Measurements from ENCODE around the gene LMTK3.

Gene LMTK3

DNA sequence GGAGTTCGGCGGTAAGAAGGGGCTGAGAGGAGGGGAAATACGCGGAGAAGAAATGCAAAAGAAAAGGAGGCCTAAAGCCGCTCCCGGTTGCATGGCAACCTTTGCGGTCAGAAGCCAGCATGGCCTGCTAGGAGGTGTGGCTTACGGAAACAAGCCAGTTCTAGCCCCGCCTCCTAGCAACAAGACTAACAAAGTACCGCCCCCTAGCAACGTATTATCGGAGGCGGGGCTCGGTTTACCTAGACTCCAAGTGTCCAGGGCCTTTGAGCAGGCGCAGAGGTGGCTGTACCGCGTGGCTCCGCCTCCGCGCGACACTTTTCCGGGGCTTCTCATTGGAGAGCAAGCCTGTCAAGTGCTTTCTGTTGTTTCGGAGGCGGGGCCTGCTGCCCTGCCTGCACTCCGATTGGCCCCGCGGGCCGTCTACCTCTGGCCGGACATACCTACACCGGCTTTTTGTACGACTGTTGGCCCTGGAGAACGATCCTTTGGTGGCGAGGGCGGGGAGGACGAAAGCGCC, 42.8 kb downstream of the LMTK3 start:
- peak; percentile 100 for DNase-seq

DNA sequence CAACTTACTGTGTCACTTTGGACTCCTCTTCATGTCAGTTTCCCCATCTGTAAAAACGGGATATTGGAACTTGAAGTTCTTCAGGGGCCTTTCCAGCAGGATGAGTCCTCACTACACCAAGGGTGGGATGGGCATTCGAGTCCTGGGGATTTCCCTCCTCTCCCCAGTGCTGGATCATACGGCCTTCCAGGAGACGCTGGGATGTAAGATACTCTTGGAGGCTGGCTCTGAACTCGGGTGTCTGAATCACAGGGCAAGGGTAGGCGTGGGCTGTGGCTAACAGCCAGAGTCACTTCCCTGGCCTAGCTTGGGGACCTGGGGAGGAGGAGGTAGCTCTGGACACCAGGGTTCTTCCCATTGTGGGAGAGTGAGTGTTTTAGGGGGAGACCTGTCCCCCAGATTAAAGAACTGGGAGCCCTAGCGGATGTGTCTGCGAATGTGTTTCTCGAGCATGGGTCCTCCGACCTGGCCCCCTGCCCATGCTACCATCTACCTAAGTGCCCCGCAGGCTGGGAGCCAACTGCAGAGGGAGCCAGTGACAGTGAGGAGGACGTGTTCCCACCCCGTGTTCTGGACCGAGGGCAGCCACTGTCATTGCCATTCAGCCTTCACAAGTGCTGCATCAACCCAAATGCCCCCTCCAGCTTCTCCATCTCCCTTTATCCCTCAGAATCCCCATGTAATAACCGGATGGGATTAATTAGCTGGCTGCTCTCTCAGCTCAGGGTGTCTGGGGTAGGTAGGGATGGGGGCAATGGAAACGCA, 44.9 kb downstream of the LMTK3 start:
- no peak for DNase-seq

DNA sequence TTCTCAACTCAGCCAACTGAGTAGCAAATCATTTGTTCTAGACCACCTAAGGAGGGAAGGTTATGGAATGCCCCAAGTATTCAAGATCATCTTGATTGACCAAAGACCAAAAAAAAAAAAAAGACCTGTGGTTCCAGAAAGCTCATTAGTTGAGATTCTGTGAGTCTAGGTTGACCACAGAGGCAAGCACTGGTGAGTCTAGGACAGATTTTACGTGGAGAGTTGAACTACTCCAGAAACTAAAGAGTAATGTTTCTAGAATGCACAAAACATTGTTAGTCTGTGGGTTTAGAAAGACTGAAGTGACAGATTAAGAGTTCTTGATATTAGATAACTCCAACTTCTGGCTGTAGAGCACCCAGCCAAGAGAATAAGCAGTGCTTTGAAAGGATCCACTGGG, 46.4 kb downstream of the LMTK3 start:
- no peak for DNase-seq

DNA sequence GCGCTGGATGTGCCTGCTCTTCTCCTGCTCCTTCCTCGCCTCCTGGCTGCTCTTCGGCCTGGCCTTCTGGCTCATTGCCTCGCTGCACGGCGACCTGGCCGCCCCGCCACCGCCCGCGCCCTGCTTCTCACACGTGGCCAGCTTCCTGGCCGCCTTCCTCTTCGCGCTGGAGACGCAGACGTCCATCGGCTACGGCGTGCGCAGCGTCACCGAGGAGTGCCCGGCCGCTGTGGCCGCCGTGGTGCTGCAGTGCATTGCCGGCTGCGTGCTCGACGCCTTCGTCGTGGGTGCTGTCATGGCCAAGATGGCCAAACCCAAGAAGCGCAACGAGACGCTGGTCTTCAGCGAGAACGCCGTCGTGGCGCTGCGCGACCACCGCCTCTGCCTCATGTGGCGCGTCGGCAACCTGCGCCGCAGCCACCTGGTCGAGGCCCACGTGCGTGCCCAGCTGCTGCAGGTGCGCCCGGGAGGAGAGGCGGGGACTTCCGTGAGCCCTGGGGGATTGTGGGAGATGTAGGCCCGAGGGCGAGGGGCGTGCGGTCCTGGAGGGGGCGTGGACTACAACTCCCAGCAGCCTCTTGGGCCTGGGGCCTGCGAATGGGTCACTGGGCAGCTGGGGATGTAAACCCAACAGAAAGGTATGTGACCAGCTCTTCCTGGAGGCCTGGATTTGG, 49.5 kb downstream of the LMTK3 start:
- no peak for DNase-seq

DNA sequence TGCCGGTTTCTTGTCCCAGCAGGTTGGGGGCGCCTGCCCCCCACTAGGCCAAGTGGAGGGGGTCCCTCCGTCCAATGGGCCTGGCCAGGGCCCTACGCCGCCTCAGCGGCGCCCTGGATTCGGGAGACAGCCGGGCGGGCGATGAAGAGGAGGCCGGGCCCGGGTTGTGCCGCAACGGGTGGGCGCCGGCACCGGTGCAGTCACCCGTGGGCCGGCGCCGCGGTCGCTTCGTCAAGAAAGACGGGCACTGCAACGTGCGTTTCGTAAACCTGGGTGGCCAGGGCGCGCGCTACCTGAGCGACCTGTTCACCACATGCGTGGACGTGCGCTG, 50.0 kb downstream of the LMTK3 start:
- no peak for DNase-seq

DNA sequence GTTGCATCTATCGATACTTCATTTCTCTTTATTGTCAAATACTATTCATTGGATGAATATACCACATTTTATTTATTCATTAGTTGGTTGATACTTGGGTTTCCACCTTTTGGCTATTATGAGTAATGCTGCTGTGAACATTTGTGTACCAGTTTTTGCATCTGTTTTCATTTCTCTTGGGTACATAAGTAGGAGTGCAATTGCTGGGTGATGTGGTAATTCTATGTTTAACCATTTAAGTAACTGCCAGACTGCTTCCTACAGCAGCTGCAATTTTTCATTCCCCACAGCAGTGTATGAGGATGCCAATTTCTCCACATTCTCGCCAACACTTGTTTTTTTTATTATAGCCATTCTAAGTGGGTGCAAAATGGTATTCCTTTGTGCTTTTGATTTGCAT, 53.6 kb downstream of the LMTK3 start:
- no peak for DNase-seq

DNA sequence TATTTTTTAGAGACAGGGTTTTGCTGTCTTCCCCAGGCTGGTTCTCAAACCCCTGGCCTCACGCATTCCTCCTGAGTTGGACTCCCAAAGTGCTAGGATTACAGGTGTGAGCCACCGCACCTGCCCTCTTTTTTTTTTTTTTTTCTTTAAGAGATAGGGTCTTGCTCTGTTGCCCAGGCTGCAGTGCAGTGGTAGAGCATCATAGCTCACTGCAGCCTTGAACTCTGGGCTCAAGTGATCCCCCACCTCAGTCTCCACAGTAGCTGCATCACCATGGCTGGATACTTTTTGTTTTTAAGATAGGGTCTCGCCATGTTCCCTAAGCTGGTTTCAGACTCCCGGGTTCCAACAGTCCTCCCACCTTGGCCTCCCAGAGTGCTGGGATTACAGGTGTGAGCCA, 54.8 kb downstream of the LMTK3 start:
- DNase-seq, result no peak

DNA sequence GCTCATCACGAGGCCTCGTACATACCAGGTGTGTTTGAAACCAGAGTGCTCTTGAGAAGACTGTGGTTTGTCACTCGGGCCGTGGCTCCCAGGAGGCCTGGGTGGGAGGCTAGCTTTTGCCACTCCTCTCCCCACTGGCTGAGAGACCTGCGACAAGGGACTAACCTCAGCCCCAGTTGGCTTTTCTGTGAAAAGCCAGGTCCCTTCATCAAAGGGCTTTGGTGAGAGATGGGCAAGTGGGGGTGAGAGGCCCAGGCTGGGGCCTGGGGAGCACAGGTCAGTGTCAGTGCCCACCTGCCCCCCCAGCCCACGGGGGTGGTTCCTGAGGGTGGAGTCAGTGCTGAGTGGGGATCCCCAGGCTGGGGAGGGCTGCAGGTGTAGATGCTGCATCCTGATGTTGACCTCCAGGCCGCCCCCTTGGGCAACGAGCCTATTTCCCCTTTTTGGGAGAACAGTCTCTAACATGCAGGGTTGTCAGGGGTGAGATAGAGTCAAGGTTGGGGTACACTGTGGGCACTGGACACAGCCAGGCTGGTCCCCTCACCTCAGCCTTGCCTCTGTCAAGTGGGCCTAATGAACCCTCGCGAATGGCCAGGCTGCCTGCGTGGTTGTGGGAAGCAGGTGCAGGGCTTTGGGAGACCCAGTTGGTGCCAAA, 55.6 kb downstream of the LMTK3 start:
- DNase-seq, result no peak

DNA sequence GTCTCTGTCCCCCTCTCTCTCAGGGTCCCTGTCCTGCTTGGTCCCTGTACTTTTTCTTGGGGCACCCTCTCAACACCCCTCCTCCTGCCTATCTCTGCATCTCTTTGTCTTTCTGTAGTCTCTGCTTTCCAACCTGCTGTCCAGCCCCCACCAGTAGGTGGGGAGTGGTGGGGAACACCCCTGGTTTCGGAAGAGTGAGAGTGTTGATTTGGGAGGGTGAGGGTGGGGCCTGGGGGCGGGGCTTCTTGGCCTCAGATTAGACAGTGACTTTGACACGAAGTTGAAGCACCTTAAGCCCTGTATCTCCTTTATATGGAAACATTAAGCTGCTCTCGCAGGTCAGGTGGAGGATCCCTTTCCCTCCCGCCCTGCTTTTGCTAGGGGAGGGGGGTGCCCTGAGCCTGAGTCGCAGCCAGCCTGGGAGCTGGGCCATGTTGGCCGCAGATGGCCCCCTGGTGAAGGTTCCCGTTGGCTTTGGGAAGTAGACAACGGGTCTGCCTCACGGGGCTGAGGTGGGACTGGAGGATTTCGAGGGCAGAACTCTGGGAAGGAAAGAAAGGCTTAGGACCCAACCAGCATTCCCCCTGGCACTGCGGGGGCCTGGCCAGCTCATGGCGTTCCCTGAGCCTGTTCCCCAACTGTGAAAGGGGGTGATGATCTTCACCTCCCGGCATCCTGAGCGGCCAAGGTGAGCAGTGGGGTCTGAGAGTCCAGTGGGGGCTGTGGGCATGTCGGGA, 56.3 kb downstream of the LMTK3 start, which contains the start of gene KCNJ14:
Gene KCNJ14, plus strand, starts transcription at position 404 of the 737 bp plus-strand sequence. CDS start 6,151 bp downstream, outside the sequence.
- DNase-seq, result no peak

DNA sequence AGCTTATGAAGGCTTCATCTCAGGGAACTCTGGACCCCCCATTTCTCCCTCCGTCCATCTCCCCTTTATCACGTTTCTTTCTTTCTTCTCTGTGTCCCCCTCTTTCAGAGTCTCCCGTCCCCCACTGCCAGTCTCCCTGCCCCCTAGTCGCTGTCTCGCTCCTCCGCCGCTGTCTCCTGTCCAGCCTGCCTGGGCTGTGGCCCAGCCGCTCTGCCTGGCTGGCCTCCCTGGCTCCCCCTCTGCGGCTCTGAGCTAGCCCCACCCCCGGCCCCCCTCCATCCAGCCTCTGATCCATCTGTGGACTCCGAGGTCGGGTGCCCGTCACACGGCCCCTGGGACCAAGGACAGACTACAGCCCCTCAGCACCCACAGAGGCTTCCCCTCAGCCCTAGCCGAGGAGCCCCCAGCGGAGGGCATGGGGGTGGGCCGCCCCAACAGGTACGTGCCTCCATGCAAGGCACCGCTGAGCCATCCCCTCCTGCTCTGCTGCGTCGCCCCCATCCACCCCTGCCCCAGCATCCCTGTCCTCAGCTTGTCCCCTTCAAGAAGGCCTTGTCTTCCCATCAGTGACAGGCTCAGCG, 57.4 kb downstream of the LMTK3 start:
- no peak for DNase-seq

DNA sequence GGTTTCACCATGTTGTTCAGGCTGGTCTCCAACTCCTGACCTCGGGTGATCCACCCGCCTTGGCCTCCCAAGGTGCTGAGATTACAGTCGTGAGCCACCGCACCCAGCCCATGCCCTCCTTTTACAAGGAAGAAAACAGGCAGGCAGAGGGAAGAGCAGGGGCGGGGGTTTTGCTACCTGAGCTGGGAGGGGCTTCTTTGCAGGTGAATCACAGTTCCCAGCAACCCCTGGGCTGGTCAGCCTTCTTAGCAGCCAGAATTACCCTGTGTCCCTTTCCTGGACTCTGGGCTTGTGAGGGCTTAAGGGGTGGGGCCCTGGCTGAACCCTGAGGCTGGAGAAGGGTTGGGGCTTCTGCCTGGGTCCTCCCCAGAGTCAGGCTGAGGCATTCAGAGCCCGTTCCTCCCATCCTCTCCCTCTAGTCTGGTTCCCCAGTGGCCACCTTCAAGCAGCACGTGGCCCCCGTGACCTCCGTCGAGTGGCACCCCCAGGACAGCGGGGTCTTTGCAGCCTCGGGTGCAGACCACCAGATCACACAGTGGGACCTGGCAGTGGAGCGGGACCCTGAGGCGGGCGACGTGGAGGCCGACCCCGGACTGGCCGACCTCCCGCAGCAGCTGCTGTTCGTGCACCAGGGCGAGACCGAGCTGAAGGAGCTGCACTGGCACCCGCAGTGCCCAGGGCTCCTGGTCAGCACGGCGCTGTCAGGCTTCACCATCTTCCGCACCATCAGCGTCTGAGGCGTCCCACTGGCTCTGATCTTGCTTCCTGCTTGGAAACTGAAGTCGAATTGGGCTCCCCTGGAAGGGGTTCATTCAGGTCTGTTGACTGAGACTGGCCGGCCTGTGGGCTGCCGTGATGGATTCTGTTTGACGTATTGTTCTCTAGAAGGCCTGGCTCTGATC, 59.1 kb downstream of the LMTK3 start:
- no peak for DNase-seq

DNA sequence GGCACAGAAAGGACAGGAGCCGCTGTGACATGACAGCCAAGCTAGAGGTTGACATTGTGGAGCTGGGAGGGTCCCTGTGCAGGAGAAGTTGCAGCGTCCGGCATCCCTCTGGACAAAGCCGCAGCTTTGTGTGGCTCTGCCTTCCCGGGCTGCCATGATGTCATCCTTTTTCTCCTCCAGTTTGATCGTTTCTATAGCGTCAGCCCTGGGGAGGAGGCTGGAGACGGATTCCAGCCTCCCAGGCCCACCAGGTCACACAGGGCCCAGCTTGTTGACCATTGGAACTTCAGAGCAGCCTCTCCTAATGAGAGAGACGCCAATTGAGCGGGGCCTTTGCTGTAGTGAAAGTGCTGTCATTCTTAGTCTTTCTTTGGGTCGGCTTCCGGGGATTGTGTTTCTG, 60.0 kb downstream of the LMTK3 start:
- no peak for DNase-seq

DNA sequence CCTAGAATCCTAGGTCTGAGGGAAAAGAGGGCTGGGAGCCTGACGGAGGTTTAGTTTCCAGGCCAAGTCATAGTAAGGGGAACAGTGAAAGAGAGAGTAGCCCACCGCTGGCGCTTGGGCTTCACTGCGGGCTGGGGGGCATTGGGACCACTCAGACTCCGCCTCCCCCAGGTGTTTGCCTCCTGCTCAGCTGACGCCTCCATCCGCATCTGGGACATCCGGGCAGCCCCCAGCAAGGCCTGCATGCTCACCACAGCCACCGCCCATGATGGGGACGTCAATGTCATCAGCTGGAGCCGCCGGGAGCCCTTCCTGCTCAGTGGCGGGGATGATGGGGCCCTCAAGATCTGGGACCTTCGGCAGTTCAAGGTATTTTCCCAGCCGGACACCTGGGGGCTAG, 60.8 kb downstream of the LMTK3 start:
- no peak for DNase-seq

DNA sequence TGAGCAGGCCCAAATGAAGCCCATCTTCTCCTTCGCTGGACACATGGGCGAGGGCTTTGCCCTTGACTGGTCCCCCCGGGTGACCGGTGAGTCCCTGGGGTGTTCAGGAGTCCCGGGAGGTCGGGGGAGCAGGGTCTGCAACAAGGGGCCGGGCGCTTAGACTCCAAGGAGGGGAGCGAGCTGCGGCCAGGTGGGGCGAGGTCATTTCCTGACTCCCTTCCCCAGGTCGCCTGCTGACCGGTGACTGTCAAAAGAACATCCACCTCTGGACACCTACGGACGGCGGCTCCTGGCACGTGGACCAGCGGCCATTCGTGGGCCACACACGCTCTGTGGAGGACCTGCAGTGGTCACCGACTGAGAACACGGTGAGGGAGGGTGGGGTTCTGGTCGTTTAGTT, 61.2 kb downstream of the LMTK3 start:
- DNase-seq, result no peak

DNA sequence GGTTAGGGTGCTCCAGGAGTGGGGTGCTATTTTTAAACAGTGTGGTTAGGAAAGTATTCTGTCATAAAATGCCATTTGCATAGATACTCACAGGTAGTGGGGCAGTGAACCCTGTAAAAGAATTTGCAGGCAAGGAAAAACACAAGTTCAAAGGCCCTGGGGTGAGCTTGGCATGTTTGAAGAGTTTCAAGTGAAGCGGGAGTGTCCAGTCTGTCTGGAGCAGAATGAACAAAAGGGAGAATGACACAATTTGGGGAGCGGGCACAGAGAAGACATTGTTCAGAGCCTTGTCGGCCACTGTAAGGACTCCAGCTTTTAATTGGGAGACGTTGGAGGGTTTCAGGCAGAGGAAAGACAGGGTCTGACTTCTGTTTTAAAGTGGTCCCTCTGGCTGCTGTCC, 63.1 kb downstream of the LMTK3 start:
- DNase-seq, result no peak

DNA sequence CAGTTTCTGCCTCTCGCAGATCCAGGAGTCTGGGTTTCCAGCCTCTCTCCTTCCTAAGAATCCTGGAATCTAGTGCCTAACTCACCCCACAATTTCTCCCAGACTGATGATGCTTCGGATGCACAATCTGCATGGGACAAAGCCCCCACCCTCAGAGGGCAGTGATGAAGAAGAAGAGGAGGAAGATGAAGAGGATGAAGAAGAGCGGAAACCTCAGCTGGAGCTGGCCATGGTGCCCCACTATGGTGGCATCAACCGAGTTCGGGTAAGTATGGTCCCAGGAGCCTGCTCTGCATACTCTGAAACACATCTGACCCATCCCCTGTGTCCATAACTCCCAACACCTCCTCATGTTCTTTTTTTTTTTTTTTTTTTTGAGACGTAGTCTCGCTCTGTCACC, 65.1 kb downstream of the LMTK3 start:
- no peak for DNase-seq

DNA sequence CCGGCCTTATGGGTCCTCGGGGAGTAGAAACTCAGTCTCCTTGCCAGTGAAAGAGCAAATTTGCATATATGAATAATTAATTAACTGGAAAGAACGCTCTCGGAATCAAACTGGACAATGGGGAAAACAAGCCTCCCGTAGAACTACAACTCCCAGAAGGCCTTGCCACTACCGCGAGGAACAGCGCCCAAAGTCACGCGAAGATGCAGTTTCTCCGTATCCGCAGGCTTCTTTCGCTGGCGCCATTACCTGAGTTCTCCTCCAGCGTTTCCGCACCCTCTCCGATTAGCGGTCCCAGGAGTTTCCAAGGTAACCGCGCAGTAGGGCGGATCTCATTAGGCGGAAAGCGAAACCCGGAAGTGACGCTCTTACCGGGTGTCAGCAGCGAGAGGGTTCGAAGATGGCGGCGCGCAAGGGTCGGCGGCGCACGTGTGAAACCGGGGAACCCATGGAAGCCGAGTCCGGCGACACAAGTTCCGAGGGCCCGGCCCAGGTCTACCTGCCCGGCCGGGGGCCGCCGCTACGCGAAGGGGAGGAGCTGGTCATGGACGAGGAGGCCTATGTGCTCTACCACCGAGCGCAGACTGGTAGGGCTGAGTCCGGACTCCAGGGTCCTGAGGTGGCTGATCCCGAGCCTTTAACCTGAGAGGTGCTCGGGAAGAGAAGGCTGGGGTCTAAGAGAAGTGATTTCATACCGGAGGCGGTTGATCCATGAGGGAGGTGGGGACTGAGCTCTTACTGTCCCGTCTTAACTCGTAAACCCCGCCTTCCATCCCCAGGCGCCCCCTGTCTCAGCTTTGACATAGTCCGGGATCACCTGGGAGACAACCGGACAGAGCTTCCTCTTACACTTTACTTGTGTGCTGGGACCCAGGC, 65.8 kb downstream of the LMTK3 start, which contains the start of gene GRWD1:
Gene GRWD1, plus strand, starts transcription at position 378 of the 876 bp plus-strand sequence. Its CDS starts 23 bp downstream, at position 401.
- DNase-seq, result peak; percentile 83 to 99

DNA sequence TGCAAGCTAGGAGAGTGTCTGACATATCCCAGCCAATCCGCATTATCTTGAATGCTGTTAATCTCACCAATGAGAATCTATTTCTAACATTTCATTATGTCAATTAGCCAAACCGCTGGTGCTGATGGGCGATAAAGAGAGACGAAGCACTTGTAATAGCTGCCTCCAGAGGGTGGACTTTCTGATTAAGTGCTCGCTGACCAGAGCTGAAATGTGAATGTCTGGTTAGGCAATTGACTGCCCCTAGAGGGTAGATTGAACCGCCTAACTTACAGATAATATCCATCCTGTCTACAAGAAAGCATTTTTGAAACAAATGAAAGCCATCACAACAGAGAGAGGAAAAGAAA, 66.4 kb downstream of the LMTK3 start:
- DNase-seq, result peak in 1 of 2 donors; percentile 49

DNA sequence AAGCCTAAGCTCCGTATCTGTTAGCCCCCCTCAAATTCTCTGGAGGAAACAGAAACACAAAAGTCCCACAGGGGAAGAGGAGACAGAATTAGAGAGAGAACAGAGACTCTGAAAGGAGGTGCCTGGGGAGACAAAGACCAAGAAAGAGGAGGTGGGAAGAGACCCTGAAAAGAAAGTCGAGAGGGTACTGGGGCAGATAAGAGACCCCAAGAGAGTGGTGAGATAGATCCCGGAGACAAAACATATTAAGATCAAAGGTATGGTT, 66.8 kb downstream of the LMTK3 start:
- no peak for DNase-seq

DNA sequence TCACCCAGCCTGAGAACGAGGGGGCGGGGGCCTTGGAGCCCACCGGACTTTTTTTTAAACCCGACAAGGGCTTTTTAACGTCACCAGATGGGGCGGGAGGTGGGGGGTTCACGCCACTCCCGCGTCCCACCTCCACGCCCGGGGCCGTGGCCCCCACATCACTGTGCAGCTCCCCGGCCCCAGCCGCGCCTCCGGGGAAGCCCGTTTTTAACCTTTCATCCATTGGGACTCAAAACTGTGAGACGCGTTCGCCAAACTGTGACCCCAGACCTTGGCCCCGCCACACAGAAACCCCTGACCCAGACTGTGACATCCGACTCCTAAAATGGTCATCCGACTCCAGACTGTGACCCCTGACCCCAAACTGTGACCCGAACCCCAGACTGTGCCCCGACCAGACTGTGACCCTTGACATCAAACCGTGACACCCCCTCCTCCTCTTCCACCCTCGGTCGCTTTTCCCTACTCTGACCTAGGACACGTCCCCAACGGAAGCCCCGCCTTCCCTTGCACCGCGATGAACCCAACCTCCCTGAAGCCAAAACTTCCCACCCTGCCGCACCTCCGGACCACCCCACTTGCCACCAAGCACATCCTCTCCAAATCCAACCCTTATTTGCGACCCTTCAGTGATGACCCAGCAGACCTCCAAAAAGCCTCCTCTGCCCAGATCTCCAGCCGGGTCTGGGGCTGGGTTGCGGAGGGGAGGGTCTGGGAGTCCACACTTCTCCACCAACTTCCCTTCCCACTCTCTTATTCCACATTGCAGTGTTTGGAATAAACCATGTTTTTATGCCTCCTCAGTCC, 67.3 kb downstream of the LMTK3 start:
- DNase-seq, result no peak

All from hippocampal formation (tissue), 2 donors.